Testis (tissue), 3 donors: ENCODE data around the gene TMEM168. TPM values are rescaled to one million over a fixed set of nuclear protein-coding genes. Genes with fewer than 3 reads are reported as not detected.

Source experiments
- DNase-seq: peaks from one replicate; pipeline ENCODE4 v3.0.0-alpha.2; 2019
- H3K27ac ChIP-seq, 2 donors: fragments of 200-600 bp; sonication (generic); one replicate each; pipeline ENCODE4 v1.5.1; 2019
- H3K27me3 ChIP-seq: fragments of 200-600 bp; sonication (generic); one replicate; pipeline ENCODE4 v1.5.1; 2019
- H3K36me3 ChIP-seq: fragments of 200-600 bp; sonication (generic); one replicate; pipeline ENCODE4 v1.5.1; 2017; ENCODE audit warnings: low read depth; ENCODE audit errors: missing control alignments
- H3K4me1 ChIP-seq: fragments of 200-600 bp; sonication (generic); one replicate; pipeline ENCODE4 v1.5.1; 2019
- H3K4me3 ChIP-seq, 2 donors: fragments of 200-600 bp; sonication (generic); one replicate each; pipeline ENCODE4 v1.5.1; 2017 to 2019
- H3K9me3 ChIP-seq: fragments of 200-600 bp; sonication (generic); one replicate; pipeline ENCODE4 v1.5.1; 2017
- CTCF ChIP-seq, 3 experiments: fragments of 450-650 bp in 2 of 3; fragments of 200-600 bp in 1 of 3; sonication (generic) in 1 of 3; IDR thresholded peaks; one replicate each; pipeline ENCODE4 v1.5.1; 2016 to 2019; ENCODE audit warnings: antibody characterized with exemption in 3 of 3, mild to moderate bottlenecking in 2 of 3, moderate library complexity in 1 of 3
- POLR2A ChIP-seq: fragments of 450-650 bp; IDR thresholded peaks from one replicate; pipeline ENCODE4 v1.6.1; 2017; ENCODE audit warnings: antibody characterized with exemption, mild to moderate bottlenecking, moderate library complexity
- WGBS, 2 donors: methylation state at CpG; one replicate each; pipeline ENCODE4 v1.1.5; 2018; 5-methylcytosine and 5-hydroxymethylcytosine counted together
- intact Hi-C: fragments of 100-400 bp; cut with DNase I; formaldehyde crosslinking; loops from one replicate; pipeline ENCODE4 v1.15.1; 2023; ENCODE audit warnings: low total_unique reads
- polyA plus RNA-seq: library from polyadenylated mRNA; stranded (reverse); fragments of 350-450 nt; fragmentation: Illumina TruSeq; extraction: RNeasy Lipid Tissue Mini Kit (QIAGEN cat#74804); gene quantifications from one replicate; pipeline ENCODE4 v1.2.3, GENCODE V29; 2014; ENCODE audit warnings: low read depth, low replicate concordance; ENCODE audit not compliant: insufficient read depth
- total RNA-seq, 2 donors: library from RNA; depleted of rRNA; stranded (reverse); fragments of >200 nt; gene quantifications; one replicate each; pipeline ENCODE4 v1.2.3, GENCODE V29; 2016

Gene TMEM168
- total and polyA plus RNA-seq, 3 donors from 2014 or later, result 21.4 to 31.7 (median 26.1) TPM

GRCh38 chr7:112771166-112771565, 19.0 kb downstream of the TMEM168 start:
- H3K36me3 ChIP-seq, result no peaks in the 10 kb centered on the region
- H3K4me1 ChIP-seq, result no peaks in the 10 kb centered on the region
- intact Hi-C loops, result no loop called here
- H3K27ac ChIP-seq, result no peak overlapping the region
- no peak for DNase-seq
- H3K9me3 ChIP-seq, result no peaks in the 10 kb centered on the region
- TF ChIP-seq POLR2A (no peak), CTCF (IDR thresholded peaks at IDR 0.05) (no peak)
- no peak overlapping the region for H3K4me3 ChIP-seq
- WGBS, 2 donors, result 55 to 59% methylated on average over 1 of the region's 1 CpG
- H3K27me3 ChIP-seq, result no peaks in the 10 kb centered on the region

DNA sequence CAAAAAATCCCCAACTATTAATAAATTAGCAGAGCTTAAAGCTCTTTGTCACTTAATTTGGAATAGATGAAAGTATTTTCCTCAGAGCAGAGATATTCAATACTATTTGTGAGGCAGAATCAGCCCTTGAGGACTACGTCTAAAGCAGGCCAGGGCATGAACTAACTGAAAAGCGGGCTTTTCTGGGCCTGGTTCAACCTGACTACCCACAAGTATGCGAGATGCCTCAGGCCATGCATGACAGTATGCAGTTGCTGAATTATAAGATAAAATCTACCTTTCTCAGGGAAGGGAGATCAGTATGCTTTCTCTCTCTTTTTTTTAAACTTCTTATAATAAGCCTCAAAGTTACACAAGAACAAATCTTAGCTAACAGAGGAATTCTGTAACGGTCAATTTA, 20.1 kb downstream of the TMEM168 start:
- no peak overlapping the region for H3K4me3 ChIP-seq
- 95 to 96% methylated on average over 4 of the region's 4 CpGs for WGBS, 2 donors
- H3K9me3 ChIP-seq, result no peaks in the 10 kb centered on the region
- no peaks in the 10 kb centered on the region for H3K27me3 ChIP-seq
- no peaks in the 10 kb centered on the region for H3K4me1 ChIP-seq
- TF ChIP-seq CTCF (IDR thresholded peaks at IDR 0.05) (no peak), POLR2A (no peak)
- H3K27ac ChIP-seq, result no peak overlapping the region
- intact Hi-C loops, result no loop called here
- no peaks in the 10 kb centered on the region for H3K36me3 ChIP-seq
- no peak for DNase-seq

GRCh38 chr7:112765105-112765504, 25.1 kb downstream of the TMEM168 start:
- DNase-seq, result no peak
- Histone ChIP-seq H3K36me3 (no peaks in the 10 kb centered on the region), H3K27me3 (no peaks in the 10 kb centered on the region), H3K9me3 (no peaks in the 10 kb centered on the region), H3K4me1 (no peaks in the 10 kb centered on the region), H3K4me3 (no peak overlapping the region), H3K27ac (no peak overlapping the region)
- WGBS, 2 donors, result 95 to 100% methylated on average over 1 of the region's 1 CpG
- intact Hi-C loops, result no loop called here
- no peak for TF ChIP-seq CTCF (IDR thresholded peaks at IDR 0.05)
- TF ChIP-seq POLR2A, result no peak

DNA sequence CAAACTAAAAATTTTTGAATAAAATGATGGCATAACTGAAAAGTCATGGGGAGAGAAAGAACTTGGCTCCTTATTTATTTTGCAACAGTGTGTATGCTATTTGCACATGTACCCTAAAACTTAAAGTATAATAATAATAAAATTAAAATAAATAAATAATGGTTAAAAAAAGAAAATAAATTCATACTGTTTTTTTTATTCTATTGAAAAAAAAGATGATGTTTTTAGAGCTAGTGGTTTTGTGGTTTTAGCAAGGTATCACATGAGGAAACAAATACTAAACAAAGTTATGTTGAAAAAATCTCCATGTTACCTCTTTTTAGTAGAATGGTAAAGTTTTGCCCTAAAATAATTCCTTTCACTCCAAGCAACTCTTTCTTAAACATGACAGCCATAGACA, 26.2 kb downstream of the TMEM168 start:
- H3K9me3 ChIP-seq, result no peaks in the 10 kb centered on the region
- no peak overlapping the region for H3K4me3 ChIP-seq
- intact Hi-C loops, result no loop called here
- H3K27ac ChIP-seq, result no peak overlapping the region
- H3K4me1 ChIP-seq, result no peaks in the 10 kb centered on the region
- no peak for TF ChIP-seq CTCF (IDR thresholded peaks at IDR 0.05)
- DNase-seq, result no peak
- H3K36me3 ChIP-seq, result no peaks in the 10 kb centered on the region
- no peaks in the 10 kb centered on the region for H3K27me3 ChIP-seq

DNA sequence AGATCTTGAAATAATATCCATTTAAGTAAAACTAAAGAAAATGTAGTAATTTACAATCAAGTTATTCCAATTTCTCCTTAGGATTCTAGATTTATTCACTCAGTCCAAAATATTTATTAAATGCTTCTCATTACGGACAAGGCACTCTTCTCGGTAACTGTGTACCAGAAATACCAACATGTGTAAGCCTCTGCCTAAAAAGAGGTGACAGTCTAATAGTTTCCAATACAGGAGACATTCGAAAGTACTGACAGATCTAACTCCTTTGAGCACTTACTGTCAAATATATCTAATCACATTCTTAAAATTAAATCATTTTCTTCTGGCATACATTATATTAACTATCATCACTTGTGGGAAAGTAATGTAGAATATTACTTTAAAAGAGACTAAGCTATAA, 26.9 kb downstream of the TMEM168 start:
- intact Hi-C loops, result no loop called here
- TF ChIP-seq CTCF (IDR thresholded peaks at IDR 0.05), result no peak
- no peak for TF ChIP-seq POLR2A
- no peak for DNase-seq
- no peaks in the 10 kb centered on the region for H3K36me3 ChIP-seq
- H3K27me3 ChIP-seq, result no peaks in the 10 kb centered on the region
- H3K4me3 ChIP-seq, result no peak overlapping the region
- no peak overlapping the region for H3K27ac ChIP-seq
- no peaks in the 10 kb centered on the region for H3K4me1 ChIP-seq
- WGBS, 2 donors, result 93 to 97% methylated on average over 3 of the region's 3 CpGs
- H3K9me3 ChIP-seq, result no peaks in the 10 kb centered on the region
